ENCODE measurements around the gene EGFL7. TPM values are rescaled to one million over a fixed set of nuclear protein-coding genes. Genes with fewer than 3 reads are reported as not detected.
"Not testable (repeated sequence)": the region's sequence is repeated elsewhere in the genome, so short reads cannot be mapped to it uniquely, and the experiment has no call there.

EGFL7 gene
- total RNA-seq, 1 donor from 2014 or later: 42.3 TPM

DNA sequence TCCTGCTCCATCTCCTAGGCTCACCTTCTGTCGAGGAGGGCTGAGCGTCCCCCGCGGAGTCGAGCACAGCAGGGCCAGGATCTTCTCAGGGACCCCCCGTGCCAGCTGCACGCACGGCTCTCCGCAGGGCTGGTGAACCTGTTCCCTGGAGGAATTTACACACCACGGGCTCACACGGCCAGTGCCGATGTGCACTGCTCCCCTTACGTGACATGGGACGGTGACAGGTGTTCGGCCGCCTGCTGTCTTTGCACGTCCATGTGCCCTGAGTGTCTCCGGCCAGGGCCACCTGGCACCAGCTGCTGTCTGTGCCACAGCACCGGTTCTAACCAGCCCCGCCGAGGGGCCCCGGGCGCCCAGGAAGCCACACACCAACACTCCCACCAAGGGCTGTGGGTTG is 33.2 kb downstream of the EGFL7 start:
- DNase-seq (ENCODE audit: low spot score) (peak; percentile 73), ATAC-seq (peak; percentile 40)

DNA sequence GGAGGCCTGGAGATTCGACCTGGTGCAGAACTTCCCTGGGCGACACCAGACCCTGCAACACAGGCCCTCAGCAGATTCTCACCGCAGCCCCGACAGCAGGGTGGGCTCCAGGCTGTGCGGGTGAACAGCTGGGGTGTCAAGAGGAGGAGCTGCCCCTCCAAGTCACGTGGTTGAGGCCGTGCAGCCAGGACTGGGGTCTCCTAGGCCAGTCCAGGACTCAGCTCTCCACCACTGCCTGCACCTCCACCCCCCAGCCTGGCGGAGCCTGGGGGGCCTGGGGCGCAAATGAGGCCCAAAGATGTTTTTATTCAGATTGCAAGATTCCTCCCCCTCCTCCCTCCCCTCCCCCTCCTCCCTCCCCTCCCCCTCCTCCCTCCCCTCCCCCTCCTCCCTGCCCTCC is 33.8 kb downstream of the EGFL7 start:
- ATAC-seq: no peak

DNA sequence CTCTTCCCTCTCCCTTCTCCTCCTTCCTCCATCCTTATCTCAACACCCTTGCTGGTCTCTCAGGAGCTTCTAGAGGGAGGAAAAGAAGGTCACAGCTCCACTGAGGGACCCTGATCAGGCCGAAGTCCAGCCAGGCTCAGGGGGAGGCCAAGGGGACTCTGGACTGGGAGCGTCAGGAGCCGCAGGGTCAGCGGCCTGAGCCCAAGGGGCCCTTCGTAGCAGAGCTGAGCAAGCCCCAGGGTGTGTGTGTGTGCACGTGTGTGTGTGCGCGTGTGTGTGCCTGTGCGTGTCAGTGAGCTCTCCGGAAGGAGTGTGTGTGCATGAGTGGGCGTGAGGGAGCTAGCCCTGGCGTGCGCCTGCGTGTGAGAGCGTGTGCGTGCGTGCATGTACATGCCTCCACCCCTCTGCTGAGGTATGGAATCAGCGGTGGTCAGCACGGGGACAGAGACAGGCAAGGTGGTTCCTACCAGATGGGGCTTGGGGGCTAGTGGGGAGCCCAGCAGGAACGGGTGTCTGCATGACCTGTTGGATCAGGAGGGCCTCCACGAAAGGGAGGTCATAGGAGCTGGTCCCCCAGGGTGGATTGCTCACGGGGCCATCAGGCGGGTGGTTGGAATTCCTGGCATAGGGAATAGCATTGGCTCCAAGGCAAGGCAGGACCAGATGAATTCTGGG is 34.6 kb downstream of the EGFL7 start:
- ATAC-seq (peak; percentile 31), DNase-seq (ENCODE audit: low spot score) (peak; percentile 85)

More for the DNA sequence above, 33.8 kb downstream of the EGFL7 start:
- DNase-seq (ENCODE audit: low spot score): peak; percentile 46

DNA sequence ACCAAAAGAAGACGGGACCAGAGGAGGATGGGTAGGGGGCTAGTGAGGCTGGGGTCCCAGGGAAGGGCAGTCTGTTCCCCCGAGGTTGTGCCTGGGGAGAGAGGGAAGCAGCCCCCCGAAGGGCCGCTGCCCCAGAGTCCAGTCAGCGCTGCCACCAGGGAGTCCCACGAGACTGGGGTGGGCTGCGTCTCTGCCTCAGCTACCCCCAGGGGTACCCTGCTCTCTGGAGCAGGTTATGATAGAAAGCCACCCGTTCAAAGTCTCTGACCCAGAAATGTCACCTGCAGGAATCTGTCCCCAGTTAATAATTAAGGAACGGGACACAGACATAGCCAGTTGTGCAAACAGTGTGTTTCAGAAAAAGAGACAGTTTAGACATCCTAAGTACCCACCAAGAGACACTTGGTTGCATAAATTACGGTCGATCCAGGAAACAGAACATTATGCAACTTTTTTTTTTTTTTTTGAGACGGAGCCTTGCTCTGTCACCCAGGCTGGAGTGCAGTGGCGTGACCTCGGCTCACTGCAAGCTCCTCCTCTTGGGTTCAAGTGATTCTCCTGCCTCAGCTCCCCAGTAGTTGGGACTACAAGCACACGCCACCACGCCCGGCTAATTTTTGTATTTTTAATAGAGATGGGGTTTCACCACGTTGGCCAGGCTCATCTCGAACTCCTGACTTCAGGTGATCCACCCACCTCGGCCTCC is 35.3 kb downstream of the EGFL7 start:
- peak; percentile 31 for ATAC-seq
- DNase-seq (ENCODE audit: low spot score): peak; percentile 66

DNA sequence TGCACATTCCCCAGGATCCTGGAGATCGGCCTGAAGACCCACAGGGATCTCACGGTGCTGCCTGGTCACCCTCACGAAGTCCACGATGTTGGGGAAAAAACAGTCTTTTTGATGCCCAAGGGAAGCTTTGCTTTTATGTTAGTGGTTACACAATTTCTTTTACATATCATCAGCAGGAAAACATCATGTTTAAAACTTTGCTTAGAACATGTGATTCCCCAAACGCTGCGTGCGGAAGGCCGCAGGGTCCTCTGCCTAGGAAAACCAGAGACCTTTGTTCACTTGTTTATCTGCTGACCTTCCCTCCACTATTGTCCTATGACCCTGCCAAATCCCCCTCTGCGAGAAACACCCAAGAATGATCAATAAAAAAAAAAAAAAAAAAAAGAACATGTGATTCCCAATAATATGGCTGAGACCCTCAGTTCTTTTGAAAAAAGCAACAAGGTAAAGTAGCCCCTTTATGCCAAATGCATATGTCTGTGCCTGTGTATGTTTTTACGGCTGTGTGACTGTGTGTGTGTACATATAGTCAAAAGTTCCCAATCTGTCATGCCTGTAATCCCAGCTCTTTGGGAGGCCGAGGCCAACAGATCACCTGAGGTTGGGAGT is 36.0 kb downstream of the EGFL7 start:
- ATAC-seq: no peak
- no peak for DNase-seq (ENCODE audit: low spot score)

DNA sequence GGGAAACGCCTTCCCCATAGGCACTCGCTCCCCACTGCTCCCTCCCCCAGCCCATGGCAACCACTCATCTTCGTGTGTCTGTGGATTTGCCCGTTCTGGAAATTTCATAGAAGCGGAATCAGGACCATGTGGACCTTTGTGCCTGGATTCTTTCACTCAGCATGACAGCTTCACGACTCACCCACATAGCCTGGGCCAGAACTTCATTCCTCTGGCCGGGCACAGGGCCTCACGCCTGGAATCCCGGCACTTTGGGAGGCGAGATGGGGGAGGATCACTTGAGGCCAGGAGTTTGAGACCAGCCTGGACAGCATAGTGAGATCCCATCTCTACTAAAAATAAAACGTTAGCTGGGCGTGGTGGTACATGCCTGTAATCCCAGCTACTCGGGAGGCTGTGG is 37.6 kb downstream of the EGFL7 start:
- ATAC-seq (no peak), DNase-seq (ENCODE audit: low spot score) (no peak)

DNA sequence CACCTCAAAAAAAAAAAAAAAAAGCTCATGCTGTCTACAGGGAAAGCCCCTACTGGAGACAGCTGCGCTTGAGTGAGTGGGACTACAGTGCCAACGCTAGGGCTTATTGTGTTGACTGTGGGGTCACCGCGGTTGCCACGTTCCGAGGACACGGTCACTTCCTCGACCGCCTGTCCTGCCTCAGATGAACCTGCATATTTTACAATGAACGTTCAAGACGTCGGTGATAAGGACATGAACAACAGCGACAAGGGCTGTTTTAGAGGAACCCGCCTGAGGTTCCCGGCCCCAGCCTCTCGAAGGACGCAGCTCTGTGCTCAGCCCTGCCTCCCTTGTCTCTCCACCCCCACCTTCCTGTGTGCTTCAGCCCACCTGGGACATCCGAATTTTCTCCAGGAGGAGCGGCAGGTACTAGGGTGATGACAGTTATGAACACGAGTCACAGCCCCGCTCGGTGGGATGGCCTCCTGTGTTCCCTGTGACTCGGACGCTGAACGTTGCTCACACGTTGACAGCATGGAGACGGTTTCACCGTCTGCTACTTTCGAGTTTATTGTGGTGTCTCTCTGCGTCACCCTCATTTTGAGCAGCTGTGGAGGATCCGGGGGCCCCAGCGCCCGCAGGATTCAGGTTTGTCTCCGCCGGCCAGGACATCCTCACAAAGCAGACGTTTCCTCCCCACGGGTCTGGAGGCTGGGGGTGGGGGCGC is 38.4 kb downstream of the EGFL7 start:
- DNase-seq (ENCODE audit: low spot score) (no peak), ATAC-seq (no peak)

DNA sequence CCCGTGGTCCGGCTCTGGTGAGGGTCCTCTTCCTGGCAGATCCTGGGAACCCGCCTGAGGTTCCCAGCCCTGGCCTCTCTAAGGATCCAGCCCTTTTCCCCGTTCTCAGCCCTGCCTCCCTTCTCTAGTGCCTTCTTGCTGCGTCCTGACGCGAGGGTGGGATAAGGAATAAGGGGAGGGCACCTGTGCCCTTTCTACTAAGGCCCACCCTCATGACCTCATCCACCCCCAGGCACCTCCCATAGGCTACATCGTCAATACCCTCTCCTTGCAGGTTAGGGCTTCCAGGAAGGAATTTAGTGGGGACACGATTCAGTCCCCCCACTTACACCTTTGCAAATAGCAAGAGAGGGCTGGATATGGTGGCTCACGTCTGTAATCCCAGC is 38.9 kb downstream of the EGFL7 start:
- ATAC-seq (no peak), DNase-seq (ENCODE audit: low spot score) (no peak)

DNA sequence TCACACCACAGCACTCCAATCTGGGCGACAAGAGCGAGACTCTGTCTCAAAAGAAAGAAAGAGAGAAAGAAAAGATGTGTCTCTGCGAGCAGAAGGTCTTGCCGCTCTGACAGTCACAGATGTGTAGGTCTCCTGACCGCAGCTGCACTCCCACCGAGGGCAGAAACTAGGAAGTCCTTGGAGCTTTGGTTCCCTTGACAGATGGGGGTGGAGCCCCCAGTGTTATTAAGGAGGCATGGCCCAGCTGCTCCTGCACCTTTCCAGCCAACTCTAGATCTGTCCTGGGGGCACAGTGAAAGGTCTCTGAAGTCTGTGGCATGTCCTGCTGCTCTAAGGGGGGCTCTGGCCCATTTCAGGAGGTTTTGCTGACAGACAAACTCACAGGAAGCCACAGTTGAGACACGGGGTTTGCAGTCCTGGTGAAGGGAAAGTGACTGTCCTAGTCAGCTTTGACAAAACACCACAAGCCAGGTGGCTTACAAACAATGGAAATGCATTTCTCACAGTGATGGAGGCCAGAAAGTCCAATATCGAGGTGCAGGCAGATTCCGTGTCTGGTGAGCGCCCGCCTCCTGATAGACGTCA is 40.7 kb downstream of the EGFL7 start:
- DNase-seq (ENCODE audit: low spot score) (no peak), ATAC-seq (no peak)

DNA sequence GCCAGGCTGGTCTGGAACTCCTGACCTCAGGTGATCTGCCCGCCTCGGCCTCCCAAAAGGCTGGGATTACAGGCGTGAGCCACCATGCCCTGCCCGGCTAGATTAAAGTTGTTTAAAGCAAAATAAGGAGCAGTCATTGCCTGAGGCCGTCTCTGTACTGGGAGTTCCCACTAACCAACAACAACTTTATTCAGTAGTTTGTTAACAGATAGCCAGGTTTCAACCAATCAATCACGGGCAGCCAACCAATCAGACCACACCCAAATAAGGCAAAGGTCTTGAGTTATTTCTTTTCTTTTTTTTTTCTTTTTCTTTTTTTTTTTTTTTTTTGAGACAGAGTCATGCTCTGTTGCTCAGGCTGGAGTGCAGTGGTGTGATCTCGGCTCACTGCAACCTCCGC is 42.0 kb downstream of the EGFL7 start:
- not testable (repeated sequence) for ATAC-seq; DNase-seq (ENCODE audit: low spot score)

DNA sequence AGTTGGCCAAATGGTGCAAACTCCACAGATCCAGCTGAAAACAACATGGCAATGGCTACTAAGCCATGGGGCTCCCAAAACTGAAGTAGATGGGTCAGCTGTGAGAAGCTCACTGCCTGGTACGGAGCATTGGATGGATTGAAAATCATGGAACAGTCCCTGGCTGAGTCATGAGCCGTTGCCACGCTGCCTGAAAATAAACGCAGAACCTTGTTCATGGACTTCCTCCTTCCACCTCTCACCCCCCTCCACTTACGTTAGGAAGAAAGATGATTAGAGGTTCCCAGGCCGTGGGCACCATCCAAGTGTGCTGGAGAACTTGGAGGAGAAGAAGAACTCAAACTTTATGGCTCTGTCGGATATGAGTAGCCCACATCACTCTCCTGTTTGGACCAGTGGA is 42.8 kb downstream of the EGFL7 start:
- ATAC-seq: no peak
- no peak for DNase-seq (ENCODE audit: low spot score)

DNA sequence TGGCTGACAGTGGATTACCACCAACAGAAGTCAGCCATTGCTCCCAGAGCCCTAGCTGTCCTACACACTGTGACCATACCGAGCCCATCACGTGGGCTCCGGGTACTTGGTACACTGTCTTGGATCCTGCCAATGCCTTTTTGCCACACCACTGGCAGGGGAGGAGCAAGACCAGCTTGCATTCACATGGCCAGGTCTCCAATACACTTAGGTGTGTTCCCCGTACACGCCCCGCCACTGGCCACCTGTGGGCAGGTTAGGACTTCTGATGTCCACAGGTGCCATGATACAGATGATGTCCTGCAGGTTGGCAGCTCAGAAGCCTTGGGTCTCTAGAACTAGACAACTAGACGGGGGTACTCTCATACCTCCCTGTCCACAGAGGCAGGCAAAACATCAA is 44.3 kb downstream of the EGFL7 start:
- DNase-seq (ENCODE audit: low spot score): no peak
- ATAC-seq: no peak

DNA sequence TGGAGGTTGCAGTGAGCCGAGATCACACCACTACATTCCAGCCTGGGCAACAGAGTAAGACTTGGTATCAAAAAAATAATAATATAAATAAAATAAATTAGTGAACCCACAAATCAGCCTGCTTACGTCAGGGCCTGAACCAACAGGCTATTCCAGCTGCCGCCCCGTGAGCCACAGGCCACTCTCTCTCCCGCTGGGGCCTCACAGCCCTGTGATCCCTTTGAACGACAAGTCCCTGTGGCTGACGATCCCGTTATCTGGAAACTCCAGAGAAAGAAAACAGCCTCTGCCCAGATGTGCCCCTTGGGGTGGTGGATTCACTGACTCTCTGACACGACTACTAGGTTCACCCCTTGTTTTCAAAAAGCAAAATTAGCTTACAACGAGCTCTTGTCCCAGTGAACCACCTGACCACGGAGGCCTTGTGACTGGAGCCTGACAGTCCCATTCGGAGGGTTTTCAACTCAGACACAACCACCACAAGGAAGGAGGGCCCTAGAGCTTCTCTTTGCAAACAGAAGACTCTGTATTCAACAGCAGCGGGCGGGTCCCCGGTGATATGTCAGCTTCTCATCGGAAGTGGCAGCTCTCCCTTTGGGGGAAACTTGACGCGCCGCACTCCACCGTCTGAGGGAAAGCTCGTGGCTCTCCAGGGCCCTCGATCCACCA is 45.3 kb downstream of the EGFL7 start:
- no peak for DNase-seq (ENCODE audit: low spot score)

DNA sequence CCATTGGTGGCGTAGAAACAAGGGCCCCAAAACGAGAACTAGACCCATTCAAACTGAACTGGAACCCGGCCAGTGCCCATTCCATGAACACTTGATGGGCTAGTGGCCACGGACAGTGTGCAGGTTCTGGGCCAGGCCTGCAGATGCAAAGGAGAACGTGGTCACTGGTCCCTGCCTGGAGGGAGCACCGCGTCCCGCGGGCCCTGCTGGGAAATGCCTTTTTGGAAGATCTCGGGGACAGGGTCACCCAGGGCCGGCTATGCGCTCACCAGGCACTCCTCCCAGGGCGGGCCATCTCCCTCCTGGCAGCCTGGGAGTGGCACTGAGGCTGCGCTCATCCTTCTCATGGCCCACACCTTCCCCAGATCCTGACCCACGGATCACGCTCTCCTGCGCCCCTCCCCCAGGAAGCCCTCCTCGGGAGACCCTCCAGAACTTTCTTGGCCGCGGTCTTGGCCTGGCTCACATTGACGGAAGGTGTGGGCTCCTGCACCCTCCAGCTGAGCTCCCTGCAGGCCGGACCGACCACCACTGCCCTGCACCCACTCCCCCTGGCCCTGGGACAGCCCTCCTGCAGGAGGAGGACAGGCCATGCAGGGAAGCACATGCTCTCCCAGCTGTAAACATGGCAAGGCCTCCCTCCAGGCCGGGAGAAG is 46.9 kb downstream of the EGFL7 start:
- ATAC-seq: no peak
- no peak for DNase-seq (ENCODE audit: low spot score)

More for the DNA sequence above, 45.3 kb downstream of the EGFL7 start:
- no peak for ATAC-seq

DNA sequence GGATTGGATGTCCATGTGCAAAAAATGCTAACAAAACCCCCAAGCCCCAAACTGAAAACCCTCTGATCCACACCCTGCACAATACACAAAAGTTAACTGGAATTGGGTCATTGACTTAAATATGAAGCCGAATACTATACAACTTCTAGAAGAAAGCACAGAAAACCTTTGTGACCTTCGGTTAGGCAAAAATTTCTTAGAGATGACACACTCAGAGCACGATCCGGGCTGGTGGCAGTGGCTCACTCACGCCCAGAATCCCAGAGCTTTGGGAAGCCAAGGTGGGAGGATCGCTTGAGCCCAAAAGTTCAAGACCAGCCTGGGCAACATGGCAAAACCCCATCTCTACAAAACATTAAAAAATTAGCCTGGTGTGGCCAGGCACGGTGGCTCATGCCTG is 47.8 kb downstream of the EGFL7 start:
- ATAC-seq: no peak
- no peak for DNase-seq (ENCODE audit: low spot score)

DNA sequence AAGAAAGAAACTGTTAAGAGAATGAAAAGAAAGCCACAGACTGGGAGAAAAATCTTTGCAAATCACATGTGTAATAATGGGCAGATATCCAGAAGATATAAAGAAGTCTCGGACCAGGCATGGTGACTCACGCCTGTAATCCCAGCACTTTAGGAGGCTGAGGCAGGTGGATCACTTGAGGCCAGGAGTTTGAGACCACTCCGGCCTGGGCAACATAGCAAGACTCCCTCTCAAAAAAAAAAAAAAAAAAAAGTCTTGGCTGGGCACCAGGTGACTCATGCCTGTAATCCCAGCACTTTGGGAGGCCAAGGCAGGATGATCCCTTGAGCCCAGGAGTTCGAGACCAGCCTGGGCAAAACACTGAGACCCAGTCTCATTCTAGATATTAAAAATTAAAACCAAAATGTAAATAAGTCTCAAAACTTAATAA is 48.5 kb downstream of the EGFL7 start:
- ATAC-seq; DNase-seq (ENCODE audit: low spot score): not testable (repeated sequence)

DNA sequence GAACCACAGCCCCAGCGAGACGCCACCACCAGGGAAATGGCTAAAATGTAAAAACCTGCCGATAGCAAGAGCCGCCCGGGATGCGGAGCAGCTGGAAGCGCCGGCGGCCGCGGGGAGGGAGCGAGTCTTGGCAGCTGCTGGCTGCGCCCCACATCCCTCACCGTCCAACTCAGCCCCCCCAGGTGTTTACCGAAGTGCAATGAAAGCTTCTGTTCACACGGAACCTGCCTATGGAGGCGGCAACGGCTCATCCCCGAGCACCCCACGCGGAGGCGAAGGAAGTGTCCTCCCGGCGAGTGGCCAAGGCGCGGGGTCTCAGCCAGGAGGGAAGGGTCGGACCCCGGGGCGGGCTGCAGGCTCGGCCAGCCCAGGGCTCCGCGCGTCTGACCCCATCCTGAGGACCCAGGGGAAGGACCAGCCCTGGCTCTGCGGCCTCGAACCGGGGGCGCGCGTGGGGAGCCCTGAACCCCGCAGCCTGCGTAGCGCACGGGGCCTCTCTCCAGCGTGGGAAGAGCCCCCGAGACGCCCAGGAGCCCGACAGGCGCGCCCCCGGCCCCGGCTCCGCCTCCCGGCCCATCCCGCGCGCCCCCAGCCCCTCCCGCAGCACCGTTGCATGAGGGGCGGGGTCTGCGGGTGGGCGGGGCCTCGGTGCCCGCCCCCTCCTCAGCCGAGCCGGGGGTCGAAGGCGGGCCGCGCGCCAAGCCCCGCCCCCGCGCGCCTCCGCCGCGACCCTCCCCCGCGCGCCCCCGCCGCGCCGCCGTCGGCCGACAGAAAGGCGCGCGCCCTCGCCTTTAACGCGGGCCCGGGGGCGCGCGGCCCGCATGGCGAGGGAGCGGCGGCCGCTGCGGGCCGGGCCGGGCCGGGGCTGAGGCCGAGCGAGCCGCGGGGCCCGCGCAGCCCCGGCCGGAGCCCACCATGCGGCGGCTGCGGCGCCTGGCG is 49.3 kb downstream of the EGFL7 start, which contains the start of gene DIPK1B:
Gene DIPK1B, plus strand, starts transcription at position 822 of the 939 bp plus-strand sequence. Its CDS starts 94 bp downstream, at position 916.
- ATAC-seq (peak; percentile 24), DNase-seq (ENCODE audit: low spot score) (no peak)

DNA sequence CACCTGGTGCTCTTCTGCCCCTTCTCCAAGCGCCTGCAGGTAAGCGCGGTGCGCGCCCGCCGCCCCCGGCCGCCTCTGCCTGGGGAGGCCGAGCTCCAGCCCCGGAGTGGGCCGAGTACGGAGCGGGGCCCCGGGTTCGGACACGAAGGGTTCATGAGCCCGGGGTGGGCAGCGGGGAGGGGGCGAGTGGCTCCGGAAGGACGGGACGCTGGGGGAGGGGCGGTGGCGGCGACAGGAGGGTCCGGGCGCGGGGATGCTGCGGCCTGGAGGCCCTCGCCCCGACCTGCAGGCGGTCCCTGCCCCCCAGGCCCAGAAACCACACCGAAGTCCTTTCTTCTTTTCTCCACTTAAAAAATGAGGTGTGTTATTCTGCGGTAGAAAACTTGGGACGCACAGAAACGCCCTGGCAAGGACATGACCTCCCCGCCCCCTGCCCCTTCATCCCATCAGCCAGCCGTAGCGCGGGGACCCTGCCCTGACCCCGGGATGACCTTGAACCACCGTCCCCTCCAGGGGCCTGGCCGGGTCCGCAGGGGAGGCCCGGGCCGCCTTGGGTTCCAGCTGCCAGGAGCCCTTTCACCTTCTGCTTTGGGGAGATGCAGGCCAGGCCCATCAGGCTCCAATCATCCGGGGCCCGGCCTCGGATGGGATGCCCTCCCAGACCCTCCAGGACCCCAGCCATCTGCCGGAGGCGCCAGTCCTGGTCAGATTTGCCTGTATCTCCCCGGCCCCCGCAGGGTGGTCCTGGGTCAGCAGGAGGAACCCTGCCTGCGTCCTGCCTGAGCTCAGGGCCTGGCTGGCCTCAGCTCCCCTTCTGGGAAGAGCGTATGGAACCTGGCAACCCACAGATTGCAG is 50.2 kb downstream of the EGFL7 start:
- DNase-seq (ENCODE audit: low spot score) (no peak), ATAC-seq (peak; percentile 4)

Data from left lobe of liver (tissue), 2 donors.